ENCODE measurements around the gene PMM2. TPM values are rescaled to one million over a fixed set of nuclear protein-coding genes. Genes with fewer than 3 reads are reported as not detected.

Gene PMM2
- total RNA-seq, 5 donors from 2014 or later (not counting 1 experiment from before 2014, with no cell fraction given): 33.8 to 46.6 (median 43.7) TPM

DNA sequence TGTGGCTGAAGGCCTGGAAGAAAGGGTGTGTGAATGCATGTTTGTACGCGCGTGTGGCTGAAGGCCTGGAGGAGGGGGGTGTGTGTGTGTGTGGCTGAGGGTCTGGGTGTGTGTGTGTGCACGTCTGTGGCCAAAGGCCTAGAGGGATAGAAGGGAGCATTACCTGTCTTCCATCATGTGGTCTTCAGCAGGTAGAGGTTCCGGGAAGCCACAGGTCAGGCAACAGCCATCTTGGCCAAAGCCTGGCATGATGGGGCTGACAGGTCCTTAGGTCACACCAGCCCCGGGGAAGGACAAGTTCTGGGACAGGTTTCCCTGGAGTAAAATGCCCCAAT is 89.8 kb downstream of the PMM2 start:
- no peak for DNase-seq
- H3K27me3 Mint-ChIP-seq: peaks cover 6 to 12% of the 10 kb centered on the region in 2 donors
- H3K4me3 ChIP-seq (ENCODE audit: control insufficient read depth in 1 of 2, extremely low read depth in 1 of 2, low read length in 1 of 2): no peak overlapping the region
- peak overlapping the region in 1 of 2 donors; percentile 29 for H3K27ac Mint-ChIP-seq
- peaks cover 13 to 16% of the 10 kb centered on the region in 2 donors for H3K36me3 ChIP-seq (ENCODE audit: control insufficient read depth in 2 of 2, extremely low read depth in 1 of 2, insufficient read depth in 1 of 2, low read length in 1 of 2)
- CTCF ChIA-PET: no interaction called here
- H3K27ac ChIP-seq (ENCODE audit: low read length): no peak overlapping the region
- peaks cover 0 to 30% of the 10 kb centered on the region in 2 experiments for H3K4me1 ChIP-seq (ENCODE audit: control insufficient read depth in 1 of 2, extremely low read depth in 1 of 2, insufficient read depth in 2 of 2, low read length in 2 of 2)
- no peak overlapping the region for H3K4me3 Mint-ChIP-seq
- H3K9me3 ChIP-seq: no peaks in the 10 kb centered on the region
- 83% methylated on average over 6 of the region's 6 CpGs for WGBS (ENCODE audit: insufficient coverage)
- POLR2A ChIA-PET: no interaction called here
- H3K36me3 Mint-ChIP-seq: peaks cover 19% of the 10 kb centered on the region
- ATAC-seq (replicated peaks in 1 of 4): no peak
- peaks cover 19 to 22% (median 20%) of the 10 kb centered on the region in 3 donors for H3K4me1 Mint-ChIP-seq
- peaks cover 0 to 37% of the 10 kb centered on the region in 2 experiments for H3K27me3 ChIP-seq (replicated peaks in 1 of 2; ENCODE audit: control insufficient read depth in 2 of 2, extremely low read depth in 1 of 2, insufficient read depth in 2 of 2, low read length in 1 of 2)
- no peaks in the 10 kb centered on the region for H3K9me3 Mint-ChIP-seq

DNA sequence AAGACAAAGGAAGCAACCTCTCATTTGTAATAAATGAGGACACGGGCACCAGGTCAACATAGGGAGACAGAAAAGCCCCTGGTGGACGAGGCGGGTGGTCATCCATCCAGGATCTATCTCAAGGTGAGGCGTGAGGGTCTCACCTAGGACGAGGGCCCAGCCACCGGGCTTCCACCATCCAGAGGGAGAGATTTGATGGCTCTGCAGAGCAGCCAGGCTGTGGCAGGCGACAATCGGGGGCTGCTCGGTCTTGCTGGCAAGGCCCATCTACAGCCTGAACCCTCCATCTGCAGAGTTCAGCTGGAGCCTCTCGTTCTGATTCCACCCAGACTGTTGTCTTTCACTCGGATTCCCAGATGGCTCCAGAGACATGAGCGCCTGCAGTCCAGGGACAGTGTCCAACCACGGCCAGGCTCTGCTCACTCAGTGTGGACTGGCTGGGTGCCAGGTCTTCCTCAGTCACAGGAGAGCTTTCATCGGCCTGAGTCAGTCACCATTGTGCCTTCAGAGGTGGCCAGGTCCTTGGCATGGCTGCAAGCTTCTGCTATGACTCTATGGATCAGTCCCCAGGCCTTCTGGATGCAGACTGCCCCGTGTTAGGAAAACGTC is 90.4 kb downstream of the PMM2 start:
- Mint-ChIP-seq H3K9me3 (no peaks in the 10 kb centered on the region), H3K27ac (peak overlapping the region in 1 of 2 donors; percentile 58), H3K36me3 (peaks cover 23% of the 10 kb centered on the region), H3K4me1 (peaks cover 19 to 26% (median 20%) of the 10 kb centered on the region in 3 donors), H3K27me3 (peaks cover 6 to 12% of the 10 kb centered on the region in 2 donors), H3K4me3 (no peak overlapping the region)
- Histone ChIP-seq H3K27ac (ENCODE audit: low read length) (no peak overlapping the region), H3K4me1 (ENCODE audit: control insufficient read depth in 1 of 2, extremely low read depth in 1 of 2, insufficient read depth in 2 of 2, low read length in 2 of 2) (peaks cover 0 to 32% of the 10 kb centered on the region in 2 experiments), H3K36me3 (ENCODE audit: control insufficient read depth in 2 of 2, extremely low read depth in 1 of 2, insufficient read depth in 1 of 2, low read length in 1 of 2) (peaks cover 13 to 23% of the 10 kb centered on the region in 2 donors), H3K27me3 (replicated peaks in 1 of 2; ENCODE audit: control insufficient read depth in 2 of 2, extremely low read depth in 1 of 2, insufficient read depth in 2 of 2, low read length in 1 of 2) (peaks cover 0 to 33% of the 10 kb centered on the region in 2 experiments), H3K4me3 (ENCODE audit: control insufficient read depth in 1 of 2, extremely low read depth in 1 of 2, low read length in 1 of 2) (no peak overlapping the region), H3K9me3 (no peaks in the 10 kb centered on the region)
- DNase-seq (no peak), ATAC-seq (replicated peaks in 1 of 4) (no peak)
- WGBS (ENCODE audit: insufficient coverage): 92% methylated on average over 16 of the region's 16 CpGs
- POLR2A ChIA-PET: no interaction called here
- CTCF ChIA-PET: no interaction called here

DNA sequence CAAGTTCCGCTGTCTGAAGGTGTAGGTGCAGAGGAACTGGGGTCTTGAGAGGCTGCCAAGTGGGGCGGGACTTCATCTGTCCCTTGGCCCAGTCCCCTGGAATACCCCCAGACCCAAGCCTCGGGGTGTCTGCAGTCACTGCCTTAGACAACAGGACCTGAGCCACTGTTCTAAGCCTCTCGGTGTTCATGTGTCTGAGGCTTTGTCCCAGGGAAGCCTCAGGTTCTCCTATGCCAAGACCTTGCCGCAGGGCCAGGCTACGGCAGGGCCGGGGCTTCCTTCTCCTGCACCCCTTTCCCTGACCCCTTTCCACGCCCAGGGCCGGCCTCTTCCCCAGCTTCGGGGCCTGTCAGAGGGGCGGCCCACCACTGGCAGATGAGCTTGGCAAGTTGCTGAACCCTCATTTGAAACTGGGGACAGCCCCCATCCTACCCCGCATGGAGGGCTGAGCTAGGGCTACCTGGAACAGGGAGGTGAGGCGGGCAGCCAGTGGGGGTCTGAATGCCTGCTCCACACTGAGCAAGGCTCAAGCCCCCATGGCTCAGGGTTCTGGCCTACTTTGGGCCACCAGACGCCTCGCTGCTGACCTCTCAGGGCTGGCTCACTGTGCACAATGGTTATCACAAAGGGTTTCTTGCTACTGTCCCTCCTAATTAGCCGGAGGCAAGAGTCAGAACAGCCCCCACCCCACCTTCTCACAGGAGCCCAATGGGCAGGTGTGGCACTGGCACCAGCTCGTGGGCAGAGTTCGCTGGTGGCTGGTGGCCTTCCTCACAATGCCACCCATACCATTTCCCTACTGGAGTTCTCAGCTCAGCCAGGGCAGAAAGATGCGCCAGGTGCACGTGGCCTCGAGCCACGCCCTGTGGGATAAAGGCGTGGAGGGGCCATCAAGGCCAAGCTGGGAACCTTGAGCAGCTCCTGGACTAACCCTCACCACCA is 91.6 kb downstream of the PMM2 start:
- ChIA-PET POLR2A (no interaction called here), CTCF (no interaction called here)
- Histone ChIP-seq H3K4me3 (ENCODE audit: control insufficient read depth in 1 of 2, extremely low read depth in 1 of 2, low read length in 1 of 2) (no peak overlapping the region), H3K4me1 (ENCODE audit: control insufficient read depth in 1 of 2, extremely low read depth in 1 of 2, insufficient read depth in 2 of 2, low read length in 2 of 2) (peaks cover 0 to 32% of the 10 kb centered on the region in 2 experiments), H3K27ac (ENCODE audit: low read length) (no peak overlapping the region), H3K36me3 (ENCODE audit: control insufficient read depth in 2 of 2, extremely low read depth in 1 of 2, insufficient read depth in 1 of 2, low read length in 1 of 2) (peaks cover 16 to 34% of the 10 kb centered on the region in 2 donors), H3K9me3 (no peaks in the 10 kb centered on the region), H3K27me3 (replicated peaks in 1 of 2; ENCODE audit: control insufficient read depth in 2 of 2, extremely low read depth in 1 of 2, insufficient read depth in 2 of 2, low read length in 1 of 2) (peaks cover 0 to 22% of the 10 kb centered on the region in 2 experiments)
- no peaks in the 10 kb centered on the region for H3K9me3 Mint-ChIP-seq
- 96% methylated on average over 19 of the region's 23 CpGs for WGBS (ENCODE audit: insufficient coverage)
- no peak overlapping the region for H3K27ac Mint-ChIP-seq
- H3K4me1 Mint-ChIP-seq: peaks cover 19 to 29% (median 20%) of the 10 kb centered on the region in 3 donors
- no peak overlapping the region for H3K4me3 Mint-ChIP-seq
- peaks cover 31% of the 10 kb centered on the region for H3K36me3 Mint-ChIP-seq
- DNase-seq: no peak
- no peak for ATAC-seq (replicated peaks in 1 of 4)
- H3K27me3 Mint-ChIP-seq: peaks cover 6 to 10% of the 10 kb centered on the region in 2 donors

DNA sequence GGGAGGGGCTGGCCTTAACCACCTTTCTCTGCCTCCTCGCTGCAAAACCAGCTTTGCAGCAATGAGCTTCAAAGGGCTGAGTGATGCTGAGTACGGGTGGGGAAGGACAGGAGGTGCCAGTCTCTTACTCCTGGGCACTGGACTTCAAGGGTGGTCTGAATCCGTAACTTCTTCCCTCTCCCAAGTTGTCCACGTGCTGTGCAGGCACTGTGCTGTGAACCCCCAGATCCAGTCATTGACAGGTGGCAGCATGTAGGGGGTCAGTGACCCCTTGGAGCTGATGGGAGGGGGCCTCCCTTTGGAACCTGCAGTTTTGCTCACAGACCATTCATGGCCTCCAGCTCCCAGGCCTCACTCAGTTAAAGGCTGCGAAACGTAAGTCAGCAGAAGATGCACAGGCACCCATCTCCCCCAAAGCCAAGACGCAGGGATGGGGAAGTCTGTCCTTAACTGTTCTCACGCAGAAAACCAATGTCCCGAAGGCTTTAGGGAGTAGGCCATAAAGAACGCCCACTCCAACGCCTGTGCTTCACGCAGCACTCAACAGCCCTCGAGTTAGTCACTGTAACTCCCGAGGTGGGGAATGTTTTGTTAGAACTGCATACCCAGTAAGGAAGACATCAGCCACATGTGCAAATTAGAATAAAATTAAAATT is 92.4 kb downstream of the PMM2 start:
- peaks cover 19 to 29% (median 20%) of the 10 kb centered on the region in 3 donors for H3K4me1 Mint-ChIP-seq
- 100% methylated on average over 1 of the region's 14 CpGs for WGBS (ENCODE audit: insufficient coverage)
- peaks cover 6 to 10% of the 10 kb centered on the region in 2 donors for H3K27me3 Mint-ChIP-seq
- ATAC-seq (replicated peaks in 1 of 4) (no peak), DNase-seq (no peak)
- H3K36me3 Mint-ChIP-seq: peaks cover 38% of the 10 kb centered on the region
- no peak overlapping the region for H3K27ac ChIP-seq (ENCODE audit: low read length)
- H3K4me3 ChIP-seq (ENCODE audit: control insufficient read depth in 1 of 2, extremely low read depth in 1 of 2, low read length in 1 of 2): no peak overlapping the region
- CTCF ChIA-PET: interaction anchor here in 1 of 2 donors (1.1 kb wide), 1 partner anchor 119 kb away, joined by 3 read pairs; no protein-coding TSS in a partner anchor
- peaks cover 16 to 42% of the 10 kb centered on the region in 2 donors for H3K36me3 ChIP-seq (ENCODE audit: control insufficient read depth in 2 of 2, extremely low read depth in 1 of 2, insufficient read depth in 1 of 2, low read length in 1 of 2)
- no peaks in the 10 kb centered on the region for H3K9me3 Mint-ChIP-seq
- H3K9me3 ChIP-seq: no peaks in the 10 kb centered on the region
- H3K27ac Mint-ChIP-seq: no peak overlapping the region
- H3K4me3 Mint-ChIP-seq: no peak overlapping the region
- POLR2A ChIA-PET: no interaction called here
- H3K4me1 ChIP-seq (ENCODE audit: control insufficient read depth in 1 of 2, extremely low read depth in 1 of 2, insufficient read depth in 2 of 2, low read length in 2 of 2): peaks cover 0 to 32% of the 10 kb centered on the region in 2 experiments
- peaks cover 0 to 14% of the 10 kb centered on the region in 2 experiments for H3K27me3 ChIP-seq (replicated peaks in 1 of 2; ENCODE audit: control insufficient read depth in 2 of 2, extremely low read depth in 1 of 2, insufficient read depth in 2 of 2, low read length in 1 of 2)

DNA sequence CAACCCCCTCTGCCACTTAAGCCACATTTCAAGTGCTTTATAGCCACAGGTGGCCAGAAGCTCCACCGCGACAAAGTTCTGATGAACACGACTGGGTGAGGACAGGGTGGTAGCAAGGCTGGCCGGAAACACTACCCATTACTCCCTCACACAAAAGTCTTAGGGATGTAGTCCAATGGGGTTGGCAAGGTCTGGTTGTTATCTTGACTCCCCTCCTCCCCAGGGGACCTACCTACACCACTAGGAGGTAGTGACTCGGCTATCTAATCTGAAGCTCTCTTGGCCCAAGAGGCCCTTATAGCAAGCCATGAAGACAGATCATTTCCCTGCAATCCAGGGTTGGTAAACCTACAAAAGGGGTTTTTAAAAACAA is 92.9 kb downstream of the PMM2 start:
- Histone ChIP-seq H3K9me3 (no peaks in the 10 kb centered on the region), H3K4me1 (ENCODE audit: control insufficient read depth in 1 of 2, extremely low read depth in 1 of 2, insufficient read depth in 2 of 2, low read length in 2 of 2) (peaks cover 0 to 29% of the 10 kb centered on the region in 2 experiments), H3K27ac (ENCODE audit: low read length) (peak overlapping the region; percentile 67), H3K4me3 (ENCODE audit: control insufficient read depth in 1 of 2, extremely low read depth in 1 of 2, low read length in 1 of 2) (no peak overlapping the region), H3K36me3 (ENCODE audit: control insufficient read depth in 2 of 2, extremely low read depth in 1 of 2, insufficient read depth in 1 of 2, low read length in 1 of 2) (peaks cover 16 to 47% of the 10 kb centered on the region in 2 donors), H3K27me3 (replicated peaks in 1 of 2; ENCODE audit: control insufficient read depth in 2 of 2, extremely low read depth in 1 of 2, insufficient read depth in 2 of 2, low read length in 1 of 2) (peaks cover 0 to 9% of the 10 kb centered on the region in 2 experiments)
- WGBS (ENCODE audit: insufficient coverage): no CpG with 5 or more reads among the region's 5 CpGs
- Mint-ChIP-seq H3K36me3 (peaks cover 43% of the 10 kb centered on the region), H3K27me3 (peaks cover 3 to 5% of the 10 kb centered on the region in 2 donors), H3K4me1 (peaks cover 15 to 25% (median 16%) of the 10 kb centered on the region in 3 donors), H3K27ac (peak overlapping the region; percentile 43 to 58), H3K4me3 (no peak overlapping the region), H3K9me3 (no peaks in the 10 kb centered on the region)
- ChIA-PET POLR2A (no interaction called here), CTCF (interaction anchor here in 1 of 2 donors (1.1 kb wide), 1 partner anchor 119 kb away, joined by 3 read pairs; no protein-coding TSS in a partner anchor)
- ATAC-seq (replicated peaks in 1 of 4) (no peak), DNase-seq (no peak)

DNA sequence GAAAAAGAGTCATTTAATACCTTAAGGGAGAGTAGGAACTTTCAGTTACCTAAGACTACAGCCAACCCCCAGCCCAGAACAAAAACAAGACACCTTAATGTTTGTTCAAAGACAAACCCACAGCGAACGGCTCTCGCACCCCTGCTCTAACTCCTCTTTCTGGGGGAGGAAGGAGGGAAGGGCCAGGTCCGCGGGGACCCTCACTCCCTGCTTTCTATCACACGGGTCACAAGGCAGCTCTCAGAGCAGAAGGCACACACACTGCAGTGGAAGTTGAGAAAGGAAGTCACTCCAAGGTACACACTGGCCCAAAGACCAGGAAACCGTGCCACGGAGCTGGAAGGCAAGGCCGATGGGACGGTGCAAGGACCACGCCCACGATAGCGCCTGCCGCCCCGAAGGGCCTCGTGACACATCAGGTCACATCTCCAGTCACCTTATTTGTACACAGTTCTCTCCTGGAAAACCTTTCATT is 94.5 kb downstream of the PMM2 start:
- Mint-ChIP-seq H3K4me1 (peaks cover 9 to 20% (median 10%) of the 10 kb centered on the region in 3 donors), H3K27me3 (no peaks in the 10 kb centered on the region), H3K36me3 (peaks cover 50% of the 10 kb centered on the region), H3K4me3 (peak overlapping the region in 1 of 3 donors; percentile 39), H3K27ac (peak overlapping the region; percentile 79 to 86), H3K9me3 (no peaks in the 10 kb centered on the region)
- no peaks in the 10 kb centered on the region for H3K27me3 ChIP-seq (replicated peaks in 1 of 2; ENCODE audit: control insufficient read depth in 2 of 2, extremely low read depth in 1 of 2, insufficient read depth in 2 of 2, low read length in 1 of 2)
- ChIA-PET CTCF (no interaction called here), POLR2A (interaction anchor here in 1 of 2 donors (0.6 kb wide), 1 partner anchor 9 kb away, joined by 4 read pairs; no protein-coding TSS in a partner anchor)
- no peak for ATAC-seq (replicated peaks in 1 of 4)
- H3K9me3 ChIP-seq: no peaks in the 10 kb centered on the region
- WGBS (ENCODE audit: insufficient coverage): 80% methylated on average over 1 of the region's 16 CpGs
- peak overlapping the region; percentile 67 for H3K27ac ChIP-seq (ENCODE audit: low read length)
- H3K36me3 ChIP-seq (ENCODE audit: control insufficient read depth in 2 of 2, extremely low read depth in 1 of 2, insufficient read depth in 1 of 2, low read length in 1 of 2): peaks cover 22 to 62% of the 10 kb centered on the region in 2 donors
- H3K4me1 ChIP-seq (ENCODE audit: control insufficient read depth in 1 of 2, extremely low read depth in 1 of 2, insufficient read depth in 2 of 2, low read length in 2 of 2): peaks cover 0 to 18% of the 10 kb centered on the region in 2 experiments
- H3K4me3 ChIP-seq (ENCODE audit: control insufficient read depth in 1 of 2, extremely low read depth in 1 of 2, low read length in 1 of 2): no peak overlapping the region
- DNase-seq: peak in 1 of 35 experiments; percentile 23
